Nephron progenitor cell (in vitro differentiated cells): ENCODE measurements around the gene RXYLT1.
"Not testable (repeated sequence)": the region's sequence is repeated elsewhere in the genome, so short reads cannot be mapped to it uniquely, and the experiment has no call there.

Experiments used
- DNase-seq: peaks from one replicate; pipeline ENCODE4 v3.0.0; 2021
- H3K27ac Mint-ChIP-seq: 2 replicates; pipeline ENCODE4 v1.8.0; 2021; ENCODE audit warnings: mild to moderate bottlenecking, moderate library complexity, mixed read lengths
- H3K27me3 Mint-ChIP-seq: 2 replicates; pipeline ENCODE4 v1.8.0; 2021; ENCODE audit warnings: mild to moderate bottlenecking, low read depth, mixed read lengths; ENCODE audit not compliant: poor library complexity
- H3K36me3 Mint-ChIP-seq: 2 replicates; pipeline ENCODE4 v1.8.0; 2021; ENCODE audit warnings: low read depth, mixed read lengths
- H3K4me1 Mint-ChIP-seq: 2 replicates; pipeline ENCODE4 v1.8.0; 2021; ENCODE audit warnings: mixed read lengths
- H3K4me3 Mint-ChIP-seq: 2 replicates; pipeline ENCODE4 v1.8.0; 2021; ENCODE audit warnings: mild to moderate bottlenecking, moderate library complexity, mixed read lengths
- H3K9me3 Mint-ChIP-seq: 2 replicates; pipeline ENCODE4 v1.8.0; 2021; ENCODE audit warnings: mild to moderate bottlenecking, moderate library complexity, mixed read lengths
- TF ChIP-seq, protein P1 (sequence below): fragments of 200-600 bp; sonication (generic); IDR thresholded peaks from 2 replicates; pipeline ENCODE4 v1.5.0; 2021; ENCODE audit warnings: antibody characterized with exemption

RXYLT1 gene

DNA sequence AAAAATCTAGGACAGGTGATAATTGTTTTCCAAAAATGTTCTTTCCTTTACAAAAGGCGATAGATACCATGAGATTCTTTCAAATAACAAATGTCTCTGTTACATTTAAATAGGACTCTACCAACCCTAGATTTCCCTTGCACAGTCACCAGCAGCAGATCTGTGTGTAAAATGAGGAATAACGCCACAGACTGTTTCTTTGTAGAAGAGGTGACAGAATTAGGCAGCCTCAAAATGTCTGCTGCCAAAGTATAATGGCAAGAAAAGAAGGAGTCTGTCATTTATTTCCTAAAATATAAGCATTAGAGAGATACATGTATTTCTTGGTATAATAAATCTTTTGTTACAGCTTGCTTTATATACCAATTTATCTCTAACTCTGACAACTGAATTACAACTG, 56.3 kb downstream of the RXYLT1 start:
- H3K4me3 Mint-ChIP-seq = no peak overlapping the region
- peaks cover 9% of the 10 kb centered on the region for H3K9me3 Mint-ChIP-seq

DNA sequence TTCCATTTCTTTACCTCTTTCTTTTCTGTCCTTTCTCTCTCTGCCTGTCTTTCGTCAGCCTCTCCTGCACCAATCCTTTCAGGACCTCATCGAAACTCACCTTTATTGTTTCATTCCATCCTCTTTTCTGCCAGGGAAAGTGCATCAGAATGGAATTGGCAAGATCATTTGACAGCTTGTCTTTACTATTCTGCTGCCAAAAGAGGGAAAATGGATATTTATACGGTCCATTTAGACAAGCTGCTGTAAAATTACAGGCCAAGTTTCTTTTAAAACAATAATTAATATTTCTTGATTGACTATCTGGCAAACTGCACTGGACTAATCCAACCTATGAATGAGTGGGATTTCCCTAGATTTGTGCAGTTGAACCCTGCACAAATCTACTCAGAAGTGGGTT, 57.2 kb downstream of the RXYLT1 start:
- peaks cover 8% of the 10 kb centered on the region for H3K27me3 Mint-ChIP-seq
- no peaks in the 10 kb centered on the region for H3K36me3 Mint-ChIP-seq
- no peak overlapping the region for H3K4me3 Mint-ChIP-seq
- H3K27ac Mint-ChIP-seq = no peak overlapping the region
- H3K9me3 Mint-ChIP-seq = no peaks in the 10 kb centered on the region
- TF ChIP-seq, protein P1, sequence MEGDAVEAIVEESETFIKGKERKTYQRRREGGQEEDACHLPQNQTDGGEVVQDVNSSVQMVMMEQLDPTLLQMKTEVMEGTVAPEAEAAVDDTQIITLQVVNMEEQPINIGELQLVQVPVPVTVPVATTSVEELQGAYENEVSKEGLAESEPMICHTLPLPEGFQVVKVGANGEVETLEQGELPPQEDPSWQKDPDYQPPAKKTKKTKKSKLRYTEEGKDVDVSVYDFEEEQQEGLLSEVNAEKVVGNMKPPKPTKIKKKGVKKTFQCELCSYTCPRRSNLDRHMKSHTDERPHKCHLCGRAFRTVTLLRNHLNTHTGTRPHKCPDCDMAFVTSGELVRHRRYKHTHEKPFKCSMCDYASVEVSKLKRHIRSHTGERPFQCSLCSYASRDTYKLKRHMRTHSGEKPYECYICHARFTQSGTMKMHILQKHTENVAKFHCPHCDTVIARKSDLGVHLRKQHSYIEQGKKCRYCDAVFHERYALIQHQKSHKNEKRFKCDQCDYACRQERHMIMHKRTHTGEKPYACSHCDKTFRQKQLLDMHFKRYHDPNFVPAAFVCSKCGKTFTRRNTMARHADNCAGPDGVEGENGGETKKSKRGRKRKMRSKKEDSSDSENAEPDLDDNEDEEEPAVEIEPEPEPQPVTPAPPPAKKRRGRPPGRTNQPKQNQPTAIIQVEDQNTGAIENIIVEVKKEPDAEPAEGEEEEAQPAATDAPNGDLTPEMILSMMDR = no peak
- DNase-seq = no peak
- no peaks in the 10 kb centered on the region for H3K4me1 Mint-ChIP-seq

More for the DNA sequence above, 56.3 kb downstream of the RXYLT1 start:
- peaks cover 8% of the 10 kb centered on the region for H3K27me3 Mint-ChIP-seq
- no peaks in the 10 kb centered on the region for H3K36me3 Mint-ChIP-seq
- no peak overlapping the region for H3K27ac Mint-ChIP-seq
- TF ChIP-seq, protein P1 = no peak
- H3K4me1 Mint-ChIP-seq = no peaks in the 10 kb centered on the region
- no peak for DNase-seq

DNA sequence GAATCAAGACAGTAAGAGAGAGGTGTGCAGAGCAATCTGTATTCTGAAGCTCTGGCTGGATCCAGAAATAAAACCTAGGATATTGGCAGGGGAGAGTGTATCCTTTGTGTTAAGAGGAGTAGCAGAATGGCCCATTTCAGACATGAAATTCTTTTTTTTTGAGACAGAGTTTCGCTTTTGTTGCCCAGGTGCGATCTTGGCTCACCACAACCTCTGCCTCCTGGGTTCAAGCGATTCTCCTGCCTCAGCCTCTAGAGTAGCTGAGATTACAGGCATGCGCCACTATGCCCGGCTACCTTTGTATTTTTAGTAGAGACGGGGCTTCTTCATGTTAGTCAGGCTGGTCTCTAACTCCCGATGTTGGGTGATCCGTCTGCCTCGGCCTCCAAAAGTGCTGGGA, 58.7 kb downstream of the RXYLT1 start:
- Mint-ChIP-seq H3K36me3 (no peaks in the 10 kb centered on the region), H3K9me3 (no peaks in the 10 kb centered on the region), H3K4me3 (no peak overlapping the region), H3K4me1 (peaks cover 4% of the 10 kb centered on the region), H3K27ac (no peak overlapping the region), H3K27me3 (peaks cover 11% of the 10 kb centered on the region)
- DNase-seq = no peak
- TF ChIP-seq, protein P1 = no peak

DNA sequence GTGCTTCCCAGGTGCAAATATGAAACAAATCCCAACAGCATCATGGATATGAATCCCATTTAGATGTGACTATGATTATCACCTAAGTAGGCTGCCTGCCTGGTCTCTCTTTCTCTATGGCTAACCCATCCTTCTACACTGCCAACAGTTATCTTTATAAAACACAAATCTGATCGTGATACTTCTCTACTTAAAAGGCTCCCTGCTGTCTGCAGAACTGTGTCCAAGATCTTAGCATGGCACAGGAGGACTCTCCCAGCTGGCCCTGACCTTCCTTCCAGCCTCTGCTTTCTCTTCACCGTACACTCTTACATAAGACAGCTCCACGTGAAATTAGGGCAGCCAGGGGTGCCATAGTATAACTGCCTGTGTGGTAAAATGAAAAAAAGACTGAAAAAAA, 61.3 kb downstream of the RXYLT1 start:
- Mint-ChIP-seq H3K27me3 (peaks cover 3% of the 10 kb centered on the region), H3K4me3 (no peak overlapping the region), H3K9me3 (no peaks in the 10 kb centered on the region), H3K4me1 (peaks cover 18% of the 10 kb centered on the region), H3K27ac (no peak overlapping the region), H3K36me3 (no peaks in the 10 kb centered on the region)
- TF ChIP-seq, protein P1 = no peak
- DNase-seq = no peak

DNA sequence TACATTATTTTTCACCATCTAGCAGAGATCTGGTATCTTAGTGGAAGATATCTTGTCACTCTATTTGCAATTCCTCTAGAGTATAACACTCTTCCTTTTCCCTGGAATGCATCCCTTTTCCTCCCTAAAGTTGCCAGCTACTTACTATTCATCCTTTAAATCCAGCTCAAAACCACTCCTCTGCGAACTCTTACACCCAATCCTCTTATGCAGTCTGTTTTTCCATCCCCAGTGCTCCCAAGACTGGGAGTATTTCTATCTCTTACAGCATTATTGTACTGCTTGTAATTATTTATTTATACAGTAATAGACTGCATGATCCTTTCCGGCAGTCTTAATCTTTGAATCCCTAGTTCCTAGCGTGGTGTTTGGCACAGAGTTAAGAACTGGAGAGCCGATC, 61.9 kb downstream of the RXYLT1 start:
- H3K27ac Mint-ChIP-seq = no peak overlapping the region
- H3K4me3 Mint-ChIP-seq = peak overlapping the region; percentile 16

DNA sequence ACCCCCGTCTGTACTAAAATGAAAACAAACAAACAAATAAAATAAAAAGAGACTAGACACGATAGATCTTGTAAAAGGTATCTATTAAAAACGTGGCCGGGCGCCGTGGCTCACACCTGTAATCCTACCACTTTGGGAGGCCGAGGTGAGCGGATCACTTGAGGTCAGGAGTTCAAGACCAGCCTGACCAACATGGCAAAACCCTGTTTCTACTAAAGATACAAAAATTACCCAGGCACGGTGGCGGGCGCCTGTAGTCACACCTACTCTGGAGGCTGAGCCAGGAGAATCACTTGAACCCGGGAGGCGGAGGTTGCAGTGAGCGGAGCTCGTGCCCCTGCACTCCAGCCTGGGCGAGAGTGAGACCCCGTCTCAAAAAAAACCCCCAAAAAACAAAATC, 63.0 kb downstream of the RXYLT1 start:
- Mint-ChIP-seq H3K4me3 (peak overlapping the region; percentile 84), H3K4me1 (peaks cover 27% of the 10 kb centered on the region)
- H3K9me3 Mint-ChIP-seq, H3K36me3 Mint-ChIP-seq, H3K27ac Mint-ChIP-seq, DNase-seq, H3K27me3 Mint-ChIP-seq: not testable (repeated sequence)

More for the DNA sequence above, 61.9 kb downstream of the RXYLT1 start:
- Mint-ChIP-seq H3K36me3 (no peaks in the 10 kb centered on the region), H3K9me3 (no peaks in the 10 kb centered on the region), H3K4me1 (peaks cover 24% of the 10 kb centered on the region), H3K27me3 (peaks cover 3% of the 10 kb centered on the region)
- TF ChIP-seq, protein P1 = no peak
- DNase-seq = no peak
